Measurements from ENCODE around the gene ATP8B4. TPM values are rescaled to one million over a fixed set of nuclear protein-coding genes. Genes with fewer than 3 reads are reported as not detected.

The ATP8B4 gene
- total and polyA plus RNA-seq, 12 donors, result 2.1 to 23.9 (median 4.9) TPM

GRCh38 chr15:49875392-49875791 is 243.6 kb downstream of the ATP8B4 start:
- intact Hi-C loops (cut with DNase I), result no loop called here
- no peak for DNase-seq
- TF ChIP-seq POLR2A (IDR thresholded peaks at IDR 0.05) (no peak), CTCF (IDR thresholded peaks at IDR 0.05) (no peak)
- Histone ChIP-seq H3K27me3 (no peaks in the 10 kb centered on the region), H3K4me1 (replicated peaks in 1 of 2) (no peaks in the 10 kb centered on the region), H3K9me3 (replicated peaks in 1 of 3) (no peaks in the 10 kb centered on the region), H3K27ac (peak overlapping the region in 2 of 5 donors; percentile 10 to 61), H3K36me3 (replicated peaks in 1 of 2) (no peaks in the 10 kb centered on the region), H3K4me3 (no peak overlapping the region)
- 88 to 95% (median 92%) methylated on average over 2 of the region's 2 CpGs for WGBS, 4 donors

- no peaks in the 10 kb centered on the region for H3K4me1 ChIP-seq (replicated peaks in 1 of 2)
- no peak for DNase-seq
- H3K36me3 ChIP-seq (replicated peaks in 1 of 2), result no peaks in the 10 kb centered on the region
- H3K27ac ChIP-seq, result no peak overlapping the region
- no peaks in the 10 kb centered on the region for H3K9me3 ChIP-seq (replicated peaks in 1 of 3)
- TF ChIP-seq CTCF (IDR thresholded peaks at IDR 0.05), result no peak
- TF ChIP-seq POLR2A (IDR thresholded peaks at IDR 0.05), result no peak
- intact Hi-C loops (cut with DNase I), result no loop called here
- H3K4me3 ChIP-seq, result no peak overlapping the region
- no peaks in the 10 kb centered on the region for H3K27me3 ChIP-seq
Observed at GRCh38 chr15:49870472-49870871, 248.6 kb downstream of the ATP8B4 start.

DNA sequence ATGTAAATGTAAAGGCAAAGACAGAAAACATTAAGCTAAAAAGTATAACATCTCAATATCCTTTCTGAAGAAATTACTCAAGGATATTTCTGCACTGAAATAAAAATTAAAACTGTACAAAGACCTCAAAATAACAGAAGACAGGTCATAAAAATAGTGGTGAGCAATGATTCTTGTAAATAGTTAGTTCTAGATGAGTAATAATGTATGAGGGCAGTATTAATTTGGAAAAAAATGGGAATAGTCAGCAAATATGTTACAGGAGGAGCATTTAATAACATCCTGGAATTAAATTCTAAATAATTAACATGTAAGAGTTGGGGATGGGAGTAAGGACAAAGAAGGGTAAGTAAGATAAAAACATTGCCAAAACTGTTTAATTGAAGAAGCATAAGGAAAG is 250.7 kb downstream of the ATP8B4 start:
- no peak for DNase-seq
- peaks cover 0 to 4% of the 10 kb centered on the region in 2 donors for H3K4me1 ChIP-seq (replicated peaks in 1 of 2)
- no peaks in the 10 kb centered on the region for H3K36me3 ChIP-seq (replicated peaks in 1 of 2)
- no peaks in the 10 kb centered on the region for H3K9me3 ChIP-seq (replicated peaks in 1 of 3)
- no peak overlapping the region for H3K27ac ChIP-seq
- no peaks in the 10 kb centered on the region for H3K27me3 ChIP-seq
- H3K4me3 ChIP-seq, result no peak overlapping the region
- no peak for TF ChIP-seq CTCF (IDR thresholded peaks at IDR 0.05)
- TF ChIP-seq POLR2A (IDR thresholded peaks at IDR 0.05), result no peak
- intact Hi-C loops (cut with DNase I), result no loop called here

DNA sequence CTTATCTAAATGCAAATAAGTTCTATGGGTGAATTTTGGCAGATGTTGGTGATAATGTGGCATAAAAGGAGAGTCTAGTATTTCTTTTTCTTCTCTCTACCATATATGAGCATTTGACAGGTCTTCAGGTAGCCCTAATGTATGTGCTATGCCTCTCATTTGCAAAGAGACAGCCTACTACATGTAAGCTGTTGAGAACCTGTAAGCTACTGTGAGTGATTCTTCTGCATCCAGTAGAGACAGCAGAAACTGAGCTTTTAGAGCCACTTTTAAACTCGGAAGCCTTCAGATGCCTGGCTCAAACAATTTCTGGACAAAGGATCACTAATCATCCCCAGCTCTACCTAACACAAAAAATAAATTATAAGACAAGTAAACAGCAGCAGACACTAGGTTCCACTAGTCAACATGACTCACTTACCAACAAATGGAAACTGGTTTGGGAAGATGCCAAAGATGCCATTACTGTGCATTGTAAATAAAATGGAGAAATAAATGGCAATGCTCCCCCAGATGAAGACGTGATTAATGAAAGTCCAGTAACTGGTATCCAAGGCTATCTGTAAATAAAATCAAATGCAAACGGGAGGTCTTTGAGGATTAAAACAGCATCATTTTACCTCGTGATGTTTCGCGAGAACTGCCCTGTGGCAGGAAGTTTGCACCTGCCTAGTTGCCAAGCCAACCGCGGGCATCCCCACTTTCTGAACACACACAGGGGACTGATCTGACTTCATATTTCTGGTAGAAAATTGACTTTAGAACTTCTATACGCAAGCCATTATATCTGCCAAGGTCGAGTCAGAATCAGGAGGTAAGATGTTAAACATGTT is 252.9 kb downstream of the ATP8B4 start:
- H3K27me3 ChIP-seq, result no peaks in the 10 kb centered on the region
- no peak overlapping the region for H3K4me3 ChIP-seq
- 79 to 94% (median 87%) methylated on average over 10 of the region's 10 CpGs for WGBS, 4 donors
- DNase-seq, result no peak
- no peaks in the 10 kb centered on the region for H3K36me3 ChIP-seq (replicated peaks in 1 of 2)
- no peaks in the 10 kb centered on the region for H3K9me3 ChIP-seq (replicated peaks in 1 of 3)
- H3K4me1 ChIP-seq (replicated peaks in 1 of 2), result peaks cover 0 to 4% of the 10 kb centered on the region in 2 donors
- TF ChIP-seq CTCF (IDR thresholded peaks at IDR 0.05) (no peak), POLR2A (IDR thresholded peaks at IDR 0.05) (no peak)
- intact Hi-C loops (cut with DNase I), result no loop called here
- no peak overlapping the region for H3K27ac ChIP-seq
